IPS-20b (cell line): ENCODE data around the gene MAP4K2.
A peak's percentile ranks its signal among the peaks of the same experiment; 100 is the strongest.

ENCODE experiments used
- H3K27ac ChIP-seq: one replicate; pipeline ENCODE4 v1.5.1; 2013; ENCODE audit warnings: low read length
- H3K27me3 ChIP-seq: 2 replicates; pipeline ENCODE4 v1.6.1; 2013; ENCODE audit warnings: mild to moderate bottlenecking, low read length, inconsistent platforms; ENCODE audit not compliant: insufficient read depth
- H3K36me3 ChIP-seq: 2 replicates; pipeline ENCODE4 v1.6.1; 2013; ENCODE audit warnings: low read depth, mild to moderate bottlenecking, inconsistent platforms, low read length, moderate library complexity; ENCODE audit not compliant: insufficient read depth
- H3K4me1 ChIP-seq: 2 replicates; pipeline ENCODE4 v1.6.1; 2013; ENCODE audit warnings: mild to moderate bottlenecking, control low read depth, inconsistent platforms, low read length, moderate library complexity; ENCODE audit not compliant: insufficient read depth
- H3K4me3 ChIP-seq: 2 replicates; pipeline ENCODE4 v1.5.1; 2013; ENCODE audit warnings: mild to moderate bottlenecking, low read length, inconsistent platforms
- H3K9ac ChIP-seq: 2 replicates; pipeline ENCODE4 v1.6.1; 2013; ENCODE audit warnings: low read depth, mild to moderate bottlenecking, inconsistent platforms, low read length, moderate library complexity
- H3K9me3 ChIP-seq: 2 replicates; pipeline ENCODE4 v1.6.1; 2013; ENCODE audit warnings: mild to moderate bottlenecking, low read depth, low read length, inconsistent platforms; ENCODE audit not compliant: insufficient read depth

The MAP4K2 gene

GRCh38 chr11:64762277-64762673 lies 40.7 kb downstream of the MAP4K2 start:
- no peaks in the 10 kb centered on the region for H3K27me3 ChIP-seq

GRCh38 chr11:64760759-64761420 lies 42.1 kb downstream of the MAP4K2 start:
- no peak overlapping the region for H3K27ac ChIP-seq
- H3K36me3 ChIP-seq: peaks cover 32% of the 10 kb centered on the region
- peak overlapping the region; percentile 44; the same call in 1 of the 2 replicates for H3K9ac ChIP-seq
- H3K27me3 ChIP-seq: no peaks in the 10 kb centered on the region
- peaks cover 46% of the 10 kb centered on the region; the same call in 1 of the 2 replicates for H3K4me1 ChIP-seq
- H3K9me3 ChIP-seq: no peaks in the 10 kb centered on the region
- H3K4me3 ChIP-seq: no peak overlapping the region

More at GRCh38 chr11:64762277-64762673, 40.7 kb downstream of the MAP4K2 start:
- Histone ChIP-seq H3K9ac (peak overlapping the region; percentile 60), H3K4me3 (peak overlapping the region; percentile 35; the same call in 1 of the 2 replicates), H3K36me3 (peaks cover 44% of the 10 kb centered on the region), H3K27ac (peak overlapping the region; percentile 70), H3K9me3 (no peaks in the 10 kb centered on the region), H3K4me1 (peaks cover 47% of the 10 kb centered on the region; the same call in 1 of the 2 replicates)

GRCh38 chr11:64759722-64760719 lies 43.0 kb downstream of the MAP4K2 start, which contains the start of gene PYGM:
Gene PYGM, minus strand, starts transcription at chr11:64759974. Its CDS starts 76 bp downstream, at chr11:64759898.
- Histone ChIP-seq H3K4me3 (no peak within 1 kb of the TSS), H3K27ac (peak within 1 kb of the TSS; percentile 30), H3K9me3 (no peaks in the 10 kb centered on the region), H3K36me3 (peaks cover 25% of the 10 kb centered on the region), H3K27me3 (no peaks in the 10 kb centered on the region), H3K9ac (peak within 1 kb of the TSS; percentile 44; the same call in 1 of the 2 replicates), H3K4me1 (peaks cover 45% of the 10 kb centered on the region; the same call in 1 of the 2 replicates)

GRCh38 chr11:64759131-64759721 lies 43.8 kb downstream of the MAP4K2 start:
- no peaks in the 10 kb centered on the region for H3K27me3 ChIP-seq
- H3K9ac ChIP-seq: no peak overlapping the region
- peaks cover 37% of the 10 kb centered on the region; the same call in 1 of the 2 replicates for H3K4me1 ChIP-seq
- H3K27ac ChIP-seq: peak overlapping the region; percentile 30
- no peak overlapping the region for H3K4me3 ChIP-seq
- H3K36me3 ChIP-seq: peaks cover 17% of the 10 kb centered on the region
- no peaks in the 10 kb centered on the region for H3K9me3 ChIP-seq

- Histone ChIP-seq H3K36me3 (peaks cover 10% of the 10 kb centered on the region), H3K27me3 (no peaks in the 10 kb centered on the region), H3K27ac (no peak overlapping the region), H3K4me1 (peaks cover 30% of the 10 kb centered on the region; the same call in 1 of the 2 replicates), H3K9ac (no peak overlapping the region), H3K9me3 (no peaks in the 10 kb centered on the region), H3K4me3 (no peak overlapping the region)
Observed at GRCh38 chr11:64758330-64759079, 44.5 kb downstream of the MAP4K2 start.

GRCh38 chr11:64757549-64758329 lies 45.3 kb downstream of the MAP4K2 start:
- no peak overlapping the region for H3K27ac ChIP-seq
- H3K27me3 ChIP-seq: no peaks in the 10 kb centered on the region
- no peak overlapping the region for H3K4me3 ChIP-seq
- H3K9ac ChIP-seq: no peak overlapping the region
- H3K4me1 ChIP-seq: peaks cover 28% of the 10 kb centered on the region; the same call in 1 of the 2 replicates
- peaks cover 9% of the 10 kb centered on the region for H3K36me3 ChIP-seq
- H3K9me3 ChIP-seq: no peaks in the 10 kb centered on the region

- H3K27ac ChIP-seq: no peak overlapping the region
- no peaks in the 10 kb centered on the region for H3K9me3 ChIP-seq
- H3K36me3 ChIP-seq: 0 out of 2 replicates have a peak, but pooled peaks cover 2% of the 10 kb centered on the region
- no peaks in the 10 kb centered on the region for H3K27me3 ChIP-seq
- no peak overlapping the region for H3K9ac ChIP-seq
- H3K4me1 ChIP-seq: peaks cover 14% of the 10 kb centered on the region; the same call in 1 of the 2 replicates
- no peak overlapping the region for H3K4me3 ChIP-seq
Observed at GRCh38 chr11:64755681-64756361, 47.2 kb downstream of the MAP4K2 start.

- Histone ChIP-seq H3K4me3 (no peak overlapping the region), H3K27me3 (no peaks in the 10 kb centered on the region), H3K27ac (no peak overlapping the region), H3K4me1 (peaks cover 8% of the 10 kb centered on the region; the same call in 1 of the 2 replicates), H3K9ac (no peak overlapping the region), H3K36me3 (no peaks in the 10 kb centered on the region), H3K9me3 (no peaks in the 10 kb centered on the region)
Observed at GRCh38 chr11:64754919-64755662, 47.9 kb downstream of the MAP4K2 start.

GRCh38 chr11:64754124-64754918 lies 48.7 kb downstream of the MAP4K2 start:
- peaks cover 2% of the 10 kb centered on the region; the same call in 1 of the 2 replicates for H3K4me1 ChIP-seq
- H3K9me3 ChIP-seq: no peaks in the 10 kb centered on the region
- no peaks in the 10 kb centered on the region for H3K27me3 ChIP-seq
- no peaks in the 10 kb centered on the region for H3K36me3 ChIP-seq
- no peak overlapping the region for H3K4me3 ChIP-seq
- H3K9ac ChIP-seq: no peak overlapping the region
- H3K27ac ChIP-seq: no peak overlapping the region
